GM13977 (cell line): ENCODE data around the gene KRT6A.
"Not testable (repeated sequence)": the region's sequence is repeated elsewhere in the genome, so short reads cannot be mapped to it uniquely, and the experiment has no call there.

Source experiments
- DNase-seq: peaks from one replicate; pipeline ENCODE4 v3.0.0; 2012; ENCODE audit warnings: low spot score
- CTCF ChIP-seq: IDR thresholded peaks from 2 replicates; pipeline ENCODE4 v1.5.1; 2012; ENCODE audit warnings: mild to moderate bottlenecking, control low read depth; ENCODE audit not compliant: insufficient read depth; ENCODE audit errors: extremely low read depth, missing control alignments
- in situ Hi-C: fragments of 300-500 bp; cut with MboI; formaldehyde crosslinking; loops from one replicate; pipeline ENCODE4 v1.12.0; 2022; ENCODE audit warnings: low sequenced_read_pairs, low pct_unique_long_range_greater_than_20kb, mixed read lengths, inconsistent platforms; ENCODE audit not compliant: unreplicated experiment

The KRT6A gene

GRCh38 chr12:52496054-52496453 lies 3.0 kb upstream of the KRT6A start:
- no peak for DNase-seq
- in situ Hi-C loops: no loop called here
- TF ChIP-seq CTCF: no peak

GRCh38 chr12:52495389-52495788 lies 2.3 kb upstream of the KRT6A start:
- DNase-seq: no peak
- TF ChIP-seq CTCF: no peak
- in situ Hi-C loops: no loop called here

GRCh38 chr12:52494518-52494917 lies 1.5 kb upstream of the KRT6A start:
- no peak for DNase-seq
- in situ Hi-C loops: no loop called here
- TF ChIP-seq CTCF: no peak

- no peak for TF ChIP-seq CTCF
- in situ Hi-C loops: no loop called here
- no peak for DNase-seq
Observed at GRCh38 chr12:52494100-52494499, 1.0 kb upstream of the KRT6A start.

- DNase-seq, in situ Hi-C loops: not testable (repeated sequence)
Observed at GRCh38 chr12:52492405-52492804, 652 bp downstream of the KRT6A start.

GRCh38 chr12:52491495-52491894 lies 1.6 kb downstream of the KRT6A start:
- DNase-seq, in situ Hi-C loops: not testable (repeated sequence)

- in situ Hi-C loops: no loop called here
- TF ChIP-seq CTCF: no peak
- no peak for DNase-seq
Observed at GRCh38 chr12:52488736-52489135, 4.3 kb downstream of the KRT6A start.

GRCh38 chr12:52487744-52488443 lies 5.2 kb downstream of the KRT6A start:
- DNase-seq, in situ Hi-C loops: not testable (repeated sequence)
